IMR-90 (cell line): ENCODE measurements around the gene DNAJC22. TPM values are rescaled to one million over a fixed set of nuclear protein-coding genes. Genes with fewer than 3 reads are reported as not detected.
A peak's percentile ranks its signal among the peaks of the same experiment; 100 is the strongest.

Experiments used
- ATAC-seq: fragments of 200-7000 bp; cut with Tn5 transposase; 2 replicates; pipeline ENCODE4 v1.9.1; 2020; ENCODE audit warnings: low read depth, mild to moderate bottlenecking, moderate library complexity
- BruUV-seq: library from RNA; stranded (reverse); fragments of 400-500 nt; replicated peaks from 2 replicates; lab custom pipeline; 2021; lab: Mats Ljungman, UMichigan
- CTCF ChIA-PET: fragments of 300-600 bp; formaldehyde crosslinking; extraction: SDS; loops from one replicate; lab custom pipeline; 2021; ENCODE audit warnings: antibody characterized with exemption; lab: Yijun Ruan, JAX
- POLR2A ChIA-PET: fragments of 300-600 bp; sonication (Branson Sonifier 250); formaldehyde crosslinking; loops from one replicate; lab custom pipeline; 2022; ENCODE audit warnings: antibody characterized with exemption; ENCODE audit not compliant: unreplicated experiment; lab: Charles Lee
- DNase-seq: peaks from one replicate; pipeline ENCODE4 v3.0.0; 2013
- H2AFZ ChIP-seq: replicated peaks from 2 replicates; pipeline ENCODE3; 2013; ENCODE audit warnings: low read length, mild to moderate bottlenecking; ENCODE audit not compliant: poor library complexity
- H2AK5ac ChIP-seq: 2 replicates; pipeline ENCODE4 v1.6.1; 2013; ENCODE audit warnings: low read depth, low read length, inconsistent platforms
- H2AK9ac ChIP-seq: replicated peaks from 2 replicates; pipeline ENCODE3; 2013; ENCODE audit warnings: mild to moderate bottlenecking, low read depth, low read length, moderate library complexity; ENCODE audit not compliant: poor library complexity
- H2BK120ac ChIP-seq: 2 replicates; pipeline ENCODE4 v1.6.1; 2013; ENCODE audit warnings: low read depth, low read length, inconsistent platforms
- H2BK15ac ChIP-seq: 3 replicates; pipeline ENCODE4 v1.6.1; 2013; ENCODE audit warnings: low read depth, low read length, inconsistent platforms
- H2BK20ac ChIP-seq: 2 replicates; pipeline ENCODE4 v1.6.1; 2013; ENCODE audit warnings: low read depth, mild to moderate bottlenecking, inconsistent platforms, low read length, moderate library complexity
- H2BK5ac ChIP-seq: 2 replicates; pipeline ENCODE4 v1.6.1; 2013; ENCODE audit warnings: mild to moderate bottlenecking, low read depth, low read length, inconsistent platforms; ENCODE audit not compliant: poor library complexity, severe bottlenecking
- H3K14ac ChIP-seq: replicated peaks from 2 replicates; pipeline ENCODE4 v1.6.1; 2013; ENCODE audit warnings: low read depth, low read length, inconsistent platforms
- H3K18ac ChIP-seq: 2 replicates; pipeline ENCODE4 v1.6.1; 2013; ENCODE audit warnings: low read depth, low read length, control low read depth
- H3K23ac ChIP-seq: 2 replicates; pipeline ENCODE4 v1.6.1; 2013; ENCODE audit warnings: low read depth, low read length, inconsistent platforms
- H3K27ac ChIP-seq: 2 replicates; pipeline ENCODE4 v1.5.1; 2013; ENCODE audit warnings: mild to moderate bottlenecking, control low read depth, low read length; ENCODE audit not compliant: insufficient read depth
- H3K27me3 ChIP-seq: 2 replicates; pipeline ENCODE4 v1.6.1; 2013; ENCODE audit warnings: low read length; ENCODE audit not compliant: control insufficient read depth, insufficient read depth
- H3K36me3 ChIP-seq: 2 replicates; pipeline ENCODE4 v1.6.1; 2013; ENCODE audit warnings: low read length, mixed read lengths; ENCODE audit not compliant: control insufficient read depth, insufficient read depth
- H3K4ac ChIP-seq: 2 replicates; pipeline ENCODE4 v1.6.1; 2013; ENCODE audit warnings: low read depth, low read length, inconsistent platforms
- H3K4me1 ChIP-seq: 2 replicates; pipeline ENCODE4 v1.6.1; 2013; ENCODE audit warnings: low read length, mixed read lengths; ENCODE audit not compliant: control insufficient read depth, insufficient read depth
- H3K4me2 ChIP-seq: 2 replicates; pipeline ENCODE4 v1.6.1; 2013; ENCODE audit warnings: low read depth, mild to moderate bottlenecking, control low read depth, low read length, moderate library complexity
- H3K4me3 ChIP-seq: 2 replicates; pipeline ENCODE4 v1.5.1; 2013; ENCODE audit warnings: low read depth, mild to moderate bottlenecking, control low read depth, low read length, moderate library complexity; ENCODE audit not compliant: insufficient read depth
- H3K56ac ChIP-seq: 2 replicates; pipeline ENCODE4 v1.6.1; 2013; ENCODE audit warnings: low read length, inconsistent platforms; ENCODE audit not compliant: insufficient read depth; ENCODE audit errors: extremely low read depth
- H3K79me1 ChIP-seq, 2 experiments: 2 replicates each; pipeline ENCODE4 v1.6.1; 2013; ENCODE audit warnings: low read length in 2 of 2, inconsistent platforms in 1 of 2, low read depth in 1 of 2
- H3K9ac ChIP-seq: 2 replicates; pipeline ENCODE4 v1.6.1; 2013; ENCODE audit warnings: low read depth, low read length, control low read depth
- H3K9me1 ChIP-seq: 2 replicates; pipeline ENCODE4 v1.6.1; 2013; ENCODE audit warnings: low read length, inconsistent platforms; ENCODE audit not compliant: insufficient read depth
- H3K9me3 ChIP-seq: 2 replicates; pipeline ENCODE4 v1.6.1; 2013; ENCODE audit warnings: low read length; ENCODE audit not compliant: control insufficient read depth, insufficient read depth
- H4K20me1 ChIP-seq: 2 replicates; pipeline ENCODE4 v1.6.1; 2013; ENCODE audit warnings: low read length, inconsistent platforms; ENCODE audit not compliant: insufficient read depth
- H4K5ac ChIP-seq: 2 replicates; pipeline ENCODE4 v1.6.1; 2013; ENCODE audit warnings: mild to moderate bottlenecking, low read depth, low read length, control low read depth
- H4K8ac ChIP-seq, 2 experiments: 2 replicates each; pipeline ENCODE4 v1.6.1; 2013; ENCODE audit warnings: low read depth in 2 of 2, low read length in 2 of 2, control low read depth in 1 of 2, inconsistent platforms in 1 of 2
- H4K91ac ChIP-seq: 2 replicates; pipeline ENCODE4 v1.6.1; 2013; ENCODE audit warnings: low read depth, low read length, inconsistent platforms; ENCODE audit not compliant: insufficient read depth
- BHLHE40 ChIP-seq: fragments of 150-350 bp; IDR thresholded peaks from 2 replicates; pipeline ENCODE4 v1.6.1; 2016; ENCODE audit warnings: mild to moderate bottlenecking, low read depth, low read length
- CEBPB ChIP-seq: IDR thresholded peaks from 2 replicates; pipeline ENCODE4 v1.6.1; 2012; ENCODE audit warnings: low read depth, low read length, improper control_type of control experiment
- CHD1 ChIP-seq: IDR thresholded peaks from 2 replicates; pipeline ENCODE4 v1.6.1; 2012; ENCODE audit warnings: low read depth, low read length, improper control_type of control experiment
- FOS ChIP-seq: fragments of 150-350 bp; IDR thresholded peaks from 2 replicates; pipeline ENCODE4 v1.6.1; 2016; ENCODE audit warnings: low read depth, low read length
- MAFK ChIP-seq: IDR thresholded peaks from 2 replicates; pipeline ENCODE4 v1.6.1; 2012; ENCODE audit warnings: low read depth, low read length, improper control_type of control experiment
- MAZ ChIP-seq: IDR thresholded peaks from 2 replicates; pipeline ENCODE4 v1.6.1; 2012; ENCODE audit warnings: low read depth, mild to moderate bottlenecking, low read length, improper control_type of control experiment, moderate library complexity, borderline replicate concordance
- MXI1 ChIP-seq: IDR thresholded peaks from 2 replicates; pipeline ENCODE4 v1.6.1; 2012; ENCODE audit warnings: low read depth, mild to moderate bottlenecking, low read length, moderate library complexity, borderline replicate concordance
- NFE2L2 ChIP-seq: fragments of 150-350 bp; IDR thresholded peaks from 2 replicates; pipeline ENCODE4 v1.6.1; 2016; ENCODE audit warnings: low read depth, mild to moderate bottlenecking, low read length
- POLR2A ChIP-seq: IDR thresholded peaks from 2 replicates; pipeline ENCODE4 v1.6.1; 2012; ENCODE audit warnings: mild to moderate bottlenecking, low read depth, low read length
- RAD21 ChIP-seq: IDR thresholded peaks from 2 replicates; pipeline ENCODE4 v1.6.1; 2012; ENCODE audit warnings: low read length, improper control_type of control experiment
- RCOR1 ChIP-seq: IDR thresholded peaks from 2 replicates; pipeline ENCODE4 v1.6.1; 2012; ENCODE audit warnings: mild to moderate bottlenecking, low read length, improper control_type of control experiment; ENCODE audit not compliant: insufficient replicate concordance
- RFX5 ChIP-seq: IDR thresholded peaks from 2 replicates; pipeline ENCODE4 v1.8.0; 2012; ENCODE audit warnings: low read depth, mild to moderate bottlenecking, low read length, moderate library complexity
- SMC3 ChIP-seq: fragments of 150-350 bp; IDR thresholded peaks from 2 replicates; pipeline ENCODE4 v1.6.1; 2016; ENCODE audit warnings: low read depth, mild to moderate bottlenecking, antibody characterized with exemption, low read length, moderate library complexity
- WGBS, 2 experiments: methylation state at CpG; one replicate each; pipeline versions ENCODE4 v1.1.5 to v1.1.7; 2013; ENCODE audit warnings: missing lambda C conversion rate in 2 of 2; ENCODE audit not compliant: insufficient read length in 1 of 2; ENCODE audit errors: extremely low coverage in 2 of 2; 5-methylcytosine and 5-hydroxymethylcytosine counted together
- dilution Hi-C: fragments of 300-500 bp; cut with HindIII; formaldehyde crosslinking; loops from one replicate; pipeline ENCODE4 v1.14.3; 2018; ENCODE audit warnings: low sequenced_read_pairs; ENCODE audit not compliant: unreplicated experiment
- in situ Hi-C: fragments of 300-500 bp; cut with MboI; formaldehyde crosslinking; loops from 3 replicates; pipeline ENCODE4 v1.14.3; 2019; ENCODE audit warnings: low sequenced_read_pairs, inconsistent platforms, mixed read lengths
- intact Hi-C: fragments of 100-400 bp; cut with micrococcal nuclease; formaldehyde crosslinking; loops from 2 replicates; pipeline ENCODE4 v1.10.0; 2022
- polyA plus RNA-seq, 3 experiments: library from polyadenylated mRNA; depleted of rRNA; stranded (reverse); fragments of >200 nt; gene quantifications; 2 replicates each; pipeline ENCODE4 v1.2.3, GENCODE V29; 2012; ENCODE audit warnings: low replicate concordance in 1 of 3
- total RNA-seq: library from RNA; depleted of rRNA; stranded (reverse); fragments of >200 nt; gene quantifications from 2 replicates; pipeline ENCODE4 v1.2.3, GENCODE V29; 2012
- TF ChIP-seq, protein P1 (sequence below): fragments of 150-350 bp; IDR thresholded peaks from 2 replicates; pipeline ENCODE4 v1.6.1; 2017; ENCODE audit warnings: mild to moderate bottlenecking, antibody characterized with exemption, low read length, low read depth
- TF ChIP-seq, protein P2 (sequence below): fragments of 150-350 bp; IDR thresholded peaks from 2 replicates; pipeline ENCODE4 v1.6.1; 2016; ENCODE audit warnings: low read depth, mild to moderate bottlenecking, low read length, moderate library complexity, borderline replicate concordance
- TF ChIP-seq, protein P3 (sequence below): conservative IDR thresholded peaks from 2 replicates; pipeline ENCODE4 v1.5.1; 2012; ENCODE audit warnings: mild to moderate bottlenecking, low read depth, low read length, improper control_type of control experiment

DNAJC22 gene
- total and polyA plus RNA-seq, 2 of the 4 experiments (the other 2 are of a cell fraction), result 8.1 to 8.2 TPM

DNA sequence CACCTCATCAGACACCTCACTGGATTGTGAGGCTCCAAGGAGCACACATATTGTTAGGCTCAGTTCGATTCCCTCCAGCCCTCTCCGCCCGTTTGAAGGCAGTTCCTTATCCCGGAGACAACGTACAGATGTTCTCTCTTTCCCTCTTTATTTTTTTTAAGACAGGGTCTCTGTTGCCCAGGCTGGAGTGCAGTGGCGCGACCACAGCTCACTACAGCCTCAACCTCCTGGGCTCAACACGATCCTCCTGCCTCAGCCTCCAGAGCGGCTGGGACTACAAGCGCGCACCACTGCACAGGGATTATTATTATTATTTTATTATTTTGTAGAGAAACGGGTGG is 24.4 kb upstream of the DNAJC22 start:
- POLR2A ChIA-PET, result interaction anchor here (1.6 kb wide), 1 partner anchor 10 kb away, joined by 4 read pairs; no protein-coding TSS in a partner anchor

More for the DNA sequence above, 24.4 kb upstream of the DNAJC22 start:
- in situ Hi-C loops (no loop called here), dilution Hi-C loops (no loop called here), intact Hi-C loops (no loop called here)
- Histone ChIP-seq H2AFZ (peak overlapping the region; percentile 100), H2AK5ac (peak overlapping the region; percentile 25; the same call in 1 of the 2 replicates), H4K5ac (peak overlapping the region; percentile 55), H3K9ac (peak overlapping the region; percentile 81), H3K4me3 (peak overlapping the region; percentile 82), H3K27ac (peak overlapping the region; percentile 72), H2BK5ac (no peak overlapping the region), H3K18ac (no peak overlapping the region), H3K79me1 (peaks cover 9 to 41% of the 10 kb centered on the region in 2 experiments; a peak in 3 of 4 replicates), H3K9me3 (no peaks in the 10 kb centered on the region), H3K4me2 (peak overlapping the region; percentile 41), H3K9me1 (no peaks in the 10 kb centered on the region; the same call in 1 of the 2 replicates), H4K8ac (peak overlapping the region; percentile 72 to 89), H4K91ac (no peak overlapping the region), H2AK9ac (peak overlapping the region; percentile 91), H3K56ac (no peak overlapping the region), H3K27me3 (no peaks in the 10 kb centered on the region), H2BK120ac (no peak overlapping the region), H2BK20ac (no peak overlapping the region), H3K4ac (peak overlapping the region; percentile 90), H3K23ac (peak overlapping the region; percentile 92), H3K4me1 (peaks cover 9% of the 10 kb centered on the region; the same call in 1 of the 2 replicates), H4K20me1 (no peaks in the 10 kb centered on the region), H3K36me3 (no peaks in the 10 kb centered on the region), H2BK15ac (no peak overlapping the region), H3K14ac (peak overlapping the region; percentile 98)
- DNase-seq (no peak), ATAC-seq (no peak)
- no peak for TF ChIP-seq MXI1
- no peak for TF ChIP-seq MAZ
- TF ChIP-seq POLR2A, result no peak
- no peak for TF ChIP-seq RFX5
- TF ChIP-seq BHLHE40, result no peak
- TF ChIP-seq, protein P1, sequence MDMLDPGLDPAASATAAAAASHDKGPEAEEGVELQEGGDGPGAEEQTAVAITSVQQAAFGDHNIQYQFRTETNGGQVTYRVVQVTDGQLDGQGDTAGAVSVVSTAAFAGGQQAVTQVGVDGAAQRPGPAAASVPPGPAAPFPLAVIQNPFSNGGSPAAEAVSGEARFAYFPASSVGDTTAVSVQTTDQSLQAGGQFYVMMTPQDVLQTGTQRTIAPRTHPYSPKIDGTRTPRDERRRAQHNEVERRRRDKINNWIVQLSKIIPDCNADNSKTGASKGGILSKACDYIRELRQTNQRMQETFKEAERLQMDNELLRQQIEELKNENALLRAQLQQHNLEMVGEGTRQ, result no peak
- TF ChIP-seq NFE2L2, result no peak
- TF ChIP-seq, protein P2, sequence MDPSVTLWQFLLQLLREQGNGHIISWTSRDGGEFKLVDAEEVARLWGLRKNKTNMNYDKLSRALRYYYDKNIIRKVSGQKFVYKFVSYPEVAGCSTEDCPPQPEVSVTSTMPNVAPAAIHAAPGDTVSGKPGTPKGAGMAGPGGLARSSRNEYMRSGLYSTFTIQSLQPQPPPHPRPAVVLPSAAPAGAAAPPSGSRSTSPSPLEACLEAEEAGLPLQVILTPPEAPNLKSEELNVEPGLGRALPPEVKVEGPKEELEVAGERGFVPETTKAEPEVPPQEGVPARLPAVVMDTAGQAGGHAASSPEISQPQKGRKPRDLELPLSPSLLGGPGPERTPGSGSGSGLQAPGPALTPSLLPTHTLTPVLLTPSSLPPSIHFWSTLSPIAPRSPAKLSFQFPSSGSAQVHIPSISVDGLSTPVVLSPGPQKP, result no peak
- TF ChIP-seq FOS, result no peak
- no peak for TF ChIP-seq RAD21
- no peak for TF ChIP-seq MAFK
- TF ChIP-seq SMC3, result no peak
- TF ChIP-seq, protein P3, sequence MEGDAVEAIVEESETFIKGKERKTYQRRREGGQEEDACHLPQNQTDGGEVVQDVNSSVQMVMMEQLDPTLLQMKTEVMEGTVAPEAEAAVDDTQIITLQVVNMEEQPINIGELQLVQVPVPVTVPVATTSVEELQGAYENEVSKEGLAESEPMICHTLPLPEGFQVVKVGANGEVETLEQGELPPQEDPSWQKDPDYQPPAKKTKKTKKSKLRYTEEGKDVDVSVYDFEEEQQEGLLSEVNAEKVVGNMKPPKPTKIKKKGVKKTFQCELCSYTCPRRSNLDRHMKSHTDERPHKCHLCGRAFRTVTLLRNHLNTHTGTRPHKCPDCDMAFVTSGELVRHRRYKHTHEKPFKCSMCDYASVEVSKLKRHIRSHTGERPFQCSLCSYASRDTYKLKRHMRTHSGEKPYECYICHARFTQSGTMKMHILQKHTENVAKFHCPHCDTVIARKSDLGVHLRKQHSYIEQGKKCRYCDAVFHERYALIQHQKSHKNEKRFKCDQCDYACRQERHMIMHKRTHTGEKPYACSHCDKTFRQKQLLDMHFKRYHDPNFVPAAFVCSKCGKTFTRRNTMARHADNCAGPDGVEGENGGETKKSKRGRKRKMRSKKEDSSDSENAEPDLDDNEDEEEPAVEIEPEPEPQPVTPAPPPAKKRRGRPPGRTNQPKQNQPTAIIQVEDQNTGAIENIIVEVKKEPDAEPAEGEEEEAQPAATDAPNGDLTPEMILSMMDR, result no peak
- TF ChIP-seq RCOR1, result no peak
- no peak for TF ChIP-seq CHD1
- TF ChIP-seq CEBPB, result no peak
- CTCF ChIA-PET, result interaction anchor here (0.7 to 1.7 kb wide), 3 partner anchors 9 to 101 kb away, joined by 3 to 9 read pairs (median 7); partner anchors contain the start of gene C1QL4
- WGBS, 2 experiments, result 63% methylated on average over 3 of the region's 12 CpGs; no CpG with 5 or more reads in 1 of the 2 experiments
- no TSS peak for BruUV-seq
